H1 (cell line): Measurements from ENCODE around the gene LYPD3. TPM values are rescaled to one million over a fixed set of nuclear protein-coding genes. Genes with fewer than 3 reads are reported as not detected.

Experiments
- BCL11A ChIP-seq, 2 experiments: IDR thresholded peaks; one replicate each; pipeline ENCODE4 v1.6.1; 2011; ENCODE audit warnings: low read depth in 2 of 2, low read length in 2 of 2, mild to moderate bottlenecking in 2 of 2
- HDAC2 ChIP-seq, 2 experiments: fragments of 300-600 bp in 1 of 2; sonication (generic) in 1 of 2; IDR thresholded peaks; 2 replicates each; pipeline ENCODE4 v1.6.1; 2011 to 2012; ENCODE audit warnings: low read depth in 2 of 2, low read length in 2 of 2, mild to moderate bottlenecking in 2 of 2, moderate library complexity in 2 of 2, borderline replicate concordance in 1 of 2, inconsistent platforms in 1 of 2
- MAFK ChIP-seq: IDR thresholded peaks from 2 replicates; pipeline ENCODE4 v1.6.1; 2012; ENCODE audit warnings: low read depth, mild to moderate bottlenecking, improper control_type of control experiment, low read length
- POLR2A ChIP-seq, 2 experiments: IDR thresholded peaks; 1 replicate in 1 of 2; 2 replicates in 1 of 2; pipeline ENCODE4 v1.6.1; 2011; ENCODE audit warnings: low read depth in 2 of 2, low read length in 2 of 2, mild to moderate bottlenecking in 2 of 2; ENCODE audit errors: control extremely low read depth in 1 of 2
- RBBP5 ChIP-seq: IDR thresholded peaks from 2 replicates; pipeline ENCODE4 v1.7.1; 2012; ENCODE audit warnings: low read depth, mild to moderate bottlenecking, inconsistent platforms, low read length, moderate library complexity, borderline replicate concordance
- TAF1 ChIP-seq: IDR thresholded peaks from 2 replicates; pipeline ENCODE4 v1.6.1; 2011; ENCODE audit warnings: mild to moderate bottlenecking, low read depth, low read length
- TAF7 ChIP-seq: optimal IDR thresholded peaks from 2 replicates; pipeline ENCODE3; 2011; ENCODE audit warnings: low read depth, mild to moderate bottlenecking, inconsistent platforms, low read length, moderate library complexity, borderline replicate concordance
- polyA plus RNA-seq, 7 experiments: library from polyadenylated mRNA; depleted of rRNA in 3 of 7; stranded (reverse) in 5 of 7; unstranded in 2 of 7; fragments of >200 nt in 5 of 7; fragments of 200-250 nt in 2 of 7; gene quantifications; 1 replicate in 5 of 7; 2 replicates in 1 of 7; 4 replicates in 1 of 7; pipeline versions ENCODE4 v1.2.1 to v1.2.3, GENCODE V29; 2011 to 2013; ENCODE audit warnings: missing spikeins in 2 of 7, mixed read lengths in 2 of 7
- total RNA-seq: library from RNA; stranded (reverse); fragmentation: NEBNext Ultra II Directional; extraction: Animal tissue kit (Norgen Biotek cat#: 25700); gene quantifications from 2 replicates; pipeline ENCODE4 v1.2.1, GENCODE V29; 2021
- TF ChIP-seq, protein P1 (sequence below): fragments of 300-600 bp; sonication (generic); IDR thresholded peaks from 2 replicates; pipeline ENCODE4 v1.7.1; 2012; ENCODE audit warnings: low read length, moderate library complexity, mild to moderate bottlenecking, inconsistent platforms; ENCODE audit not compliant: insufficient replicate concordance

LYPD3 gene
- total and polyA plus RNA-seq, 2 of the 8 experiments (the other 6 are each of a cell fraction or from before 2014, with no cell fraction given) = 4.1 to 16.4 TPM

DNA sequence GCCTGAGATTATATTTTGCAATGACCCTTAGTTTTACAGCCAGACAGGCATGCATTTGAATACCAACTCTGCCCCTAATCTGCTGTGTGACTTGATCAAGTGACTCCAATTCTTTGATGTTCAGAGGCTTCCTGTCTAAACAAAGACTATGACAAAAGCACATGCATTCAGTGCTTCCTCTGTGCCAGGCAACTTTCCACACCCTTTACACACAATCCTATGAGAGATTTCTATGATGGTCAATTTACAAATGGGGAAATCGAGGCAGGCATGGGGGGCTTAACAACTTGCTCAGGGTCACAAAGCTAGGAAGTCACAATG is 3.7 kb upstream of the LYPD3 start (continued):
- TF ChIP-seq, protein P1, sequence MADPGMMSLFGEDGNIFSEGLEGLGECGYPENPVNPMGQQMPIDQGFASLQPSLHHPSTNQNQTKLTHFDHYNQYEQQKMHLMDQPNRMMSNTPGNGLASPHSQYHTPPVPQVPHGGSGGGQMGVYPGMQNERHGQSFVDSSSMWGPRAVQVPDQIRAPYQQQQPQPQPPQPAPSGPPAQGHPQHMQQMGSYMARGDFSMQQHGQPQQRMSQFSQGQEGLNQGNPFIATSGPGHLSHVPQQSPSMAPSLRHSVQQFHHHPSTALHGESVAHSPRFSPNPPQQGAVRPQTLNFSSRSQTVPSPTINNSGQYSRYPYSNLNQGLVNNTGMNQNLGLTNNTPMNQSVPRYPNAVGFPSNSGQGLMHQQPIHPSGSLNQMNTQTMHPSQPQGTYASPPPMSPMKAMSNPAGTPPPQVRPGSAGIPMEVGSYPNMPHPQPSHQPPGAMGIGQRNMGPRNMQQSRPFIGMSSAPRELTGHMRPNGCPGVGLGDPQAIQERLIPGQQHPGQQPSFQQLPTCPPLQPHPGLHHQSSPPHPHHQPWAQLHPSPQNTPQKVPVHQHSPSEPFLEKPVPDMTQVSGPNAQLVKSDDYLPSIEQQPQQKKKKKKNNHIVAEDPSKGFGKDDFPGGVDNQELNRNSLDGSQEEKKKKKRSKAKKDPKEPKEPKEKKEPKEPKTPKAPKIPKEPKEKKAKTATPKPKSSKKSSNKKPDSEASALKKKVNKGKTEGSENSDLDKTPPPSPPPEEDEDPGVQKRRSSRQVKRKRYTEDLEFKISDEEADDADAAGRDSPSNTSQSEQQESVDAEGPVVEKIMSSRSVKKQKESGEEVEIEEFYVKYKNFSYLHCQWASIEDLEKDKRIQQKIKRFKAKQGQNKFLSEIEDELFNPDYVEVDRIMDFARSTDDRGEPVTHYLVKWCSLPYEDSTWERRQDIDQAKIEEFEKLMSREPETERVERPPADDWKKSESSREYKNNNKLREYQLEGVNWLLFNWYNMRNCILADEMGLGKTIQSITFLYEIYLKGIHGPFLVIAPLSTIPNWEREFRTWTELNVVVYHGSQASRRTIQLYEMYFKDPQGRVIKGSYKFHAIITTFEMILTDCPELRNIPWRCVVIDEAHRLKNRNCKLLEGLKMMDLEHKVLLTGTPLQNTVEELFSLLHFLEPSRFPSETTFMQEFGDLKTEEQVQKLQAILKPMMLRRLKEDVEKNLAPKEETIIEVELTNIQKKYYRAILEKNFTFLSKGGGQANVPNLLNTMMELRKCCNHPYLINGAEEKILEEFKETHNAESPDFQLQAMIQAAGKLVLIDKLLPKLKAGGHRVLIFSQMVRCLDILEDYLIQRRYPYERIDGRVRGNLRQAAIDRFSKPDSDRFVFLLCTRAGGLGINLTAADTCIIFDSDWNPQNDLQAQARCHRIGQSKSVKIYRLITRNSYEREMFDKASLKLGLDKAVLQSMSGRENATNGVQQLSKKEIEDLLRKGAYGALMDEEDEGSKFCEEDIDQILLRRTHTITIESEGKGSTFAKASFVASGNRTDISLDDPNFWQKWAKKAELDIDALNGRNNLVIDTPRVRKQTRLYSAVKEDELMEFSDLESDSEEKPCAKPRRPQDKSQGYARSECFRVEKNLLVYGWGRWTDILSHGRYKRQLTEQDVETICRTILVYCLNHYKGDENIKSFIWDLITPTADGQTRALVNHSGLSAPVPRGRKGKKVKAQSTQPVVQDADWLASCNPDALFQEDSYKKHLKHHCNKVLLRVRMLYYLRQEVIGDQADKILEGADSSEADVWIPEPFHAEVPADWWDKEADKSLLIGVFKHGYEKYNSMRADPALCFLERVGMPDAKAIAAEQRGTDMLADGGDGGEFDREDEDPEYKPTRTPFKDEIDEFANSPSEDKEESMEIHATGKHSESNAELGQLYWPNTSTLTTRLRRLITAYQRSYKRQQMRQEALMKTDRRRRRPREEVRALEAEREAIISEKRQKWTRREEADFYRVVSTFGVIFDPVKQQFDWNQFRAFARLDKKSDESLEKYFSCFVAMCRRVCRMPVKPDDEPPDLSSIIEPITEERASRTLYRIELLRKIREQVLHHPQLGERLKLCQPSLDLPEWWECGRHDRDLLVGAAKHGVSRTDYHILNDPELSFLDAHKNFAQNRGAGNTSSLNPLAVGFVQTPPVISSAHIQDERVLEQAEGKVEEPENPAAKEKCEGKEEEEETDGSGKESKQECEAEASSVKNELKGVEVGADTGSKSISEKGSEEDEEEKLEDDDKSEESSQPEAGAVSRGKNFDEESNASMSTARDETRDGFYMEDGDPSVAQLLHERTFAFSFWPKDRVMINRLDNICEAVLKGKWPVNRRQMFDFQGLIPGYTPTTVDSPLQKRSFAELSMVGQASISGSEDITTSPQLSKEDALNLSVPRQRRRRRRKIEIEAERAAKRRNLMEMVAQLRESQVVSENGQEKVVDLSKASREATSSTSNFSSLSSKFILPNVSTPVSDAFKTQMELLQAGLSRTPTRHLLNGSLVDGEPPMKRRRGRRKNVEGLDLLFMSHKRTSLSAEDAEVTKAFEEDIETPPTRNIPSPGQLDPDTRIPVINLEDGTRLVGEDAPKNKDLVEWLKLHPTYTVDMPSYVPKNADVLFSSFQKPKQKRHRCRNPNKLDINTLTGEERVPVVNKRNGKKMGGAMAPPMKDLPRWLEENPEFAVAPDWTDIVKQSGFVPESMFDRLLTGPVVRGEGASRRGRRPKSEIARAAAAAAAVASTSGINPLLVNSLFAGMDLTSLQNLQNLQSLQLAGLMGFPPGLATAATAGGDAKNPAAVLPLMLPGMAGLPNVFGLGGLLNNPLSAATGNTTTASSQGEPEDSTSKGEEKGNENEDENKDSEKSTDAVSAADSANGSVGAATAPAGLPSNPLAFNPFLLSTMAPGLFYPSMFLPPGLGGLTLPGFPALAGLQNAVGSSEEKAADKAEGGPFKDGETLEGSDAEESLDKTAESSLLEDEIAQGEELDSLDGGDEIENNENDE = no peak
- TF ChIP-seq BCL11A (IDR thresholded peaks at IDR 0.05; ENCODE audit: low read depth in 2 of 2, low read length in 2 of 2) (no peak), RBBP5 (no peak), MAFK (no peak), TAF1 (no peak), TAF7 (no peak), HDAC2 (IDR thresholded peaks at IDR 0.05; ENCODE audit: borderline replicate concordance in 1 of 2, low read depth in 2 of 2, low read length in 2 of 2) (no peak), POLR2A (IDR thresholded peaks at IDR 0.05; ENCODE audit: control extremely low read depth in 1 of 2, low read depth in 2 of 2, low read length in 2 of 2) (no peak)
